WTC11 (cell line): ENCODE results near the gene LRRFIP2. TPM values are rescaled to one million over a fixed set of nuclear protein-coding genes. Genes with fewer than 3 reads are reported as not detected.

ENCODE experiments used
- ATAC-seq: fragments of 200-7000 bp; cut with Tn5 transposase; 2 replicates; pipeline ENCODE4 v1.10.0; 2021; ENCODE audit warnings: mild to moderate bottlenecking, moderate library complexity
- CTCF ChIA-PET: fragments of 300-600 bp; sonication (Branson Sonifier 250); formaldehyde crosslinking; loops from one replicate; lab custom pipeline; 2021; ENCODE audit warnings: antibody characterized with exemption; lab: Charles Lee
- POLR2A ChIA-PET: fragments of 350-600 bp; sonication (Branson Sonifier 250); formaldehyde crosslinking; loops from one replicate; lab custom pipeline; 2021; ENCODE audit warnings: antibody characterized with exemption; lab: Charles Lee
- DNase-seq: peaks from one replicate; pipeline ENCODE4 v3.0.0; 2021; ENCODE audit warnings: low spot score
- H3K27ac Mint-ChIP-seq: 2 replicates; pipeline ENCODE4 v1.8.0; 2021; ENCODE audit warnings: mixed read lengths
- H3K27me3 Mint-ChIP-seq: 2 replicates; pipeline ENCODE4 v1.8.0; 2021; ENCODE audit warnings: low read depth, mild to moderate bottlenecking, moderate library complexity, mixed read lengths
- H3K36me3 Mint-ChIP-seq: 2 replicates; pipeline ENCODE4 v1.8.0; 2021; ENCODE audit warnings: mixed read lengths
- H3K4me1 Mint-ChIP-seq: 2 replicates; pipeline ENCODE4 v1.8.0; 2022; ENCODE audit warnings: mixed read lengths
- H3K4me3 Mint-ChIP-seq: 2 replicates; pipeline ENCODE4 v1.8.0; 2021; ENCODE audit warnings: mild to moderate bottlenecking, moderate library complexity, mixed read lengths
- H3K9me3 Mint-ChIP-seq: 2 replicates; pipeline ENCODE4 v1.8.0; 2021; ENCODE audit warnings: mixed read lengths
- CBFB ChIP-seq: sonication (generic); formaldehyde crosslinking; IDR thresholded peaks from 2 replicates; pipeline ENCODE4 v1.8.1; 2022; ENCODE audit warnings: mild to moderate bottlenecking, low read depth, missing genetic modification reagents
- CREM ChIP-seq: sonication (generic); formaldehyde crosslinking; IDR thresholded peaks from 2 replicates; pipeline ENCODE4 v1.8.1; 2022; ENCODE audit warnings: mild to moderate bottlenecking, missing genetic modification reagents, moderate library complexity
- ELF4 ChIP-seq: sonication (generic); formaldehyde crosslinking; IDR thresholded peaks from 2 replicates; pipeline ENCODE4 v1.8.1; 2022; ENCODE audit warnings: low read depth, mild to moderate bottlenecking, moderate library complexity, missing genetic modification reagents
- EMX1 ChIP-seq: fragments of 250-450 bp; sonication (Bioruptor Pico); IDR thresholded peaks from 2 replicates; pipeline ENCODE4 v1.8.0; 2021; ENCODE audit warnings: mild to moderate bottlenecking
- ESRRA ChIP-seq: sonication (generic); formaldehyde crosslinking; IDR thresholded peaks from 2 replicates; pipeline ENCODE4 v1.8.1; 2022; ENCODE audit warnings: mild to moderate bottlenecking, missing genetic modification reagents, borderline replicate concordance
- FOXJ3 ChIP-seq: sonication (generic); formaldehyde crosslinking; IDR thresholded peaks from 2 replicates; pipeline ENCODE4 v1.9.0; 2021; ENCODE audit warnings: missing genetic modification reagents, mild to moderate bottlenecking, borderline replicate concordance
- FOXP1 ChIP-seq: sonication (generic); formaldehyde crosslinking; IDR thresholded peaks from 2 replicates; pipeline ENCODE4 v1.8.0; 2022; ENCODE audit warnings: missing genetic modification reagents, mild to moderate bottlenecking, moderate library complexity, borderline replicate concordance
- GRHL2 ChIP-seq: fragments of 250-450 bp; sonication (Bioruptor Pico); IDR thresholded peaks from 2 replicates; pipeline ENCODE4 v1.8.0; 2022; ENCODE audit warnings: mild to moderate bottlenecking, moderate library complexity; ENCODE audit not compliant: insufficient replicate concordance, severe bottlenecking
- JUN ChIP-seq: sonication (generic); formaldehyde crosslinking; IDR thresholded peaks from 2 replicates; pipeline ENCODE4 v1.8.0; 2023; ENCODE audit warnings: mild to moderate bottlenecking, missing genetic modification reagents
- PRRX2 ChIP-seq: fragments of 250-450 bp; sonication (Bioruptor Pico); IDR thresholded peaks from 2 replicates; pipeline ENCODE4 v1.8.0; 2021; ENCODE audit warnings: mild to moderate bottlenecking
- SOX15 ChIP-seq: fragments of 250-450 bp; sonication (Bioruptor Pico); IDR thresholded peaks from 2 replicates; pipeline ENCODE4 v1.9.0; 2021; ENCODE audit warnings: mild to moderate bottlenecking
- TCF7 ChIP-seq: sonication (generic); formaldehyde crosslinking; IDR thresholded peaks from 2 replicates; pipeline ENCODE4 v1.8.0; 2022; ENCODE audit warnings: mild to moderate bottlenecking, low read depth, missing genetic modification reagents, moderate library complexity
- total RNA-seq: library from RNA; stranded (reverse); gene quantifications from 3 replicates; pipeline ENCODE4 v1.2.3, GENCODE V29; 2021
- TF ChIP-seq, protein P1 (sequence below): sonication (generic); formaldehyde crosslinking; IDR thresholded peaks from 2 replicates; pipeline ENCODE4 v1.8.0; 2022; ENCODE audit warnings: mild to moderate bottlenecking, missing genetic modification reagents
- TF ChIP-seq, protein P2 (sequence below): sonication (generic); formaldehyde crosslinking; conservative IDR thresholded peaks from 2 replicates; pipeline ENCODE4 v1.8.1; 2023; ENCODE audit warnings: mild to moderate bottlenecking, low read depth, missing genetic modification reagents, moderate library complexity
- TF ChIP-seq, protein P3 (sequence below): sonication (generic); formaldehyde crosslinking; IDR thresholded peaks from 2 replicates; pipeline ENCODE4 v1.8.1; 2022; ENCODE audit warnings: low read depth, mild to moderate bottlenecking, moderate library complexity, missing genetic modification reagents, borderline replicate concordance
- TF ChIP-seq, protein P4 (sequence below): fragments of 250-450 bp; sonication (Bioruptor Pico); IDR thresholded peaks from 2 replicates; pipeline ENCODE4 v1.9.0; 2021; ENCODE audit warnings: mild to moderate bottlenecking
- TF ChIP-seq, protein P5 (sequence below): sonication (generic); formaldehyde crosslinking; IDR thresholded peaks from 2 replicates; pipeline ENCODE4 v1.8.1; 2023; ENCODE audit warnings: mild to moderate bottlenecking, missing genetic modification reagents
- TF ChIP-seq, protein P6 (sequence below): fragments of 200-600 bp; IDR thresholded peaks from 2 replicates; pipeline ENCODE4 v1.8.0; 2022; ENCODE audit warnings: antibody characterized with exemption
- TF ChIP-seq, protein P7 (sequence below): sonication (generic); formaldehyde crosslinking; IDR thresholded peaks from 2 replicates; pipeline ENCODE4 v1.8.1; 2022; ENCODE audit warnings: mild to moderate bottlenecking, missing genetic modification reagents, moderate library complexity, borderline replicate concordance
- TF ChIP-seq, protein P8 (sequence below): fragments of 250-450 bp; sonication (Bioruptor Pico); IDR thresholded peaks from 2 replicates; pipeline ENCODE4 v1.9.0; 2021; ENCODE audit warnings: mild to moderate bottlenecking

The LRRFIP2 gene
- total RNA-seq, 1 experiment from 2014 or later: 23.7 TPM

DNA sequence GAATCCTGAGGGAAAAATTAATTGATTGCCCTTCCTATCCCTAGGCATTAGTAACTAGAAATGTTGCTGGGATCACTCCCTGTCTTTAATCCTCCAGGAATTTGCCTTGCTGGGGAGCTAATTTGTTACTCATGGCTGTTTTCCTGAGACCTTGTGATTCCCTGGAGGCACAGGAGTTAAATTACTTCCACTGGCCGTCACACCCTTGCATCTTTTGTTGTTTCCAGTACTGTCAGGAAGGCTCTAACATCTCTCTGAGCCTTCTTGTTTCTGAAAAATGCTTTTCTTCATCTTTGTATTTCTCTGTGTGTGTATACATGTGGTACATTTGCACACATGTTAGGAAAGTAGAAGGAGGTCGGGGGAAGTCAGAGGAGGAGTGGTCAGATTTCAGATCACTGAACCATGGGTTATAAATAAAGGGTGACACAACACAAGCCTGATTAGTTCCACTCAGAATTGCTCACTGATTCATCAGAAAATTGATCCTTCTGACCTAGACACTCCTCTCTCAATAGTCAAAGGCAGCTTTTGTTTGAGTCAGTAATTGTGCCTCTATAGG lies 23.5 kb upstream of the LRRFIP2 start:
- peaks cover 6% of the 10 kb centered on the region; the same call in 1 of the 2 replicates for H3K4me1 Mint-ChIP-seq
- no peaks in the 10 kb centered on the region; the same call in 1 of the 2 replicates for H3K27me3 Mint-ChIP-seq
- no peaks in the 10 kb centered on the region for H3K36me3 Mint-ChIP-seq
- CTCF ChIA-PET: interaction anchor here (0.6 kb wide), 1 partner anchor 569 kb away, joined by 3 read pairs; no protein-coding TSS in a partner anchor
- H3K27ac Mint-ChIP-seq: no peak overlapping the region
- POLR2A ChIA-PET: no interaction called here
- no peak for TF ChIP-seq SOX15 (CRISPR knock-in tag)
- no peak for TF ChIP-seq CBFB (CRISPR knock-in tag)
- no peak for TF ChIP-seq EMX1
- TF ChIP-seq FOXJ3 (CRISPR knock-in tag): no peak
- TF ChIP-seq, protein P1, sequence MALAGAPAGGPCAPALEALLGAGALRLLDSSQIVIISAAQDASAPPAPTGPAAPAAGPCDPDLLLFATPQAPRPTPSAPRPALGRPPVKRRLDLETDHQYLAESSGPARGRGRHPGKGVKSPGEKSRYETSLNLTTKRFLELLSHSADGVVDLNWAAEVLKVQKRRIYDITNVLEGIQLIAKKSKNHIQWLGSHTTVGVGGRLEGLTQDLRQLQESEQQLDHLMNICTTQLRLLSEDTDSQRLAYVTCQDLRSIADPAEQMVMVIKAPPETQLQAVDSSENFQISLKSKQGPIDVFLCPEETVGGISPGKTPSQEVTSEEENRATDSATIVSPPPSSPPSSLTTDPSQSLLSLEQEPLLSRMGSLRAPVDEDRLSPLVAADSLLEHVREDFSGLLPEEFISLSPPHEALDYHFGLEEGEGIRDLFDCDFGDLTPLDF (CRISPR knock-in tag): no peak
- TF ChIP-seq, protein P2, sequence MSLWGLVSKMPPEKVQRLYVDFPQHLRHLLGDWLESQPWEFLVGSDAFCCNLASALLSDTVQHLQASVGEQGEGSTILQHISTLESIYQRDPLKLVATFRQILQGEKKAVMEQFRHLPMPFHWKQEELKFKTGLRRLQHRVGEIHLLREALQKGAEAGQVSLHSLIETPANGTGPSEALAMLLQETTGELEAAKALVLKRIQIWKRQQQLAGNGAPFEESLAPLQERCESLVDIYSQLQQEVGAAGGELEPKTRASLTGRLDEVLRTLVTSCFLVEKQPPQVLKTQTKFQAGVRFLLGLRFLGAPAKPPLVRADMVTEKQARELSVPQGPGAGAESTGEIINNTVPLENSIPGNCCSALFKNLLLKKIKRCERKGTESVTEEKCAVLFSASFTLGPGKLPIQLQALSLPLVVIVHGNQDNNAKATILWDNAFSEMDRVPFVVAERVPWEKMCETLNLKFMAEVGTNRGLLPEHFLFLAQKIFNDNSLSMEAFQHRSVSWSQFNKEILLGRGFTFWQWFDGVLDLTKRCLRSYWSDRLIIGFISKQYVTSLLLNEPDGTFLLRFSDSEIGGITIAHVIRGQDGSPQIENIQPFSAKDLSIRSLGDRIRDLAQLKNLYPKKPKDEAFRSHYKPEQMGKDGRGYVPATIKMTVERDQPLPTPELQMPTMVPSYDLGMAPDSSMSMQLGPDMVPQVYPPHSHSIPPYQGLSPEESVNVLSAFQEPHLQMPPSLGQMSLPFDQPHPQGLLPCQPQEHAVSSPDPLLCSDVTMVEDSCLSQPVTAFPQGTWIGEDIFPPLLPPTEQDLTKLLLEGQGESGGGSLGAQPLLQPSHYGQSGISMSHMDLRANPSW: no peak
- no peak for TF ChIP-seq GRHL2 (CRISPR knock-in tag)
- no peak for TF ChIP-seq ELF4 (CRISPR knock-in tag)
- TF ChIP-seq CREM: no peak
- TF ChIP-seq, protein P3, sequence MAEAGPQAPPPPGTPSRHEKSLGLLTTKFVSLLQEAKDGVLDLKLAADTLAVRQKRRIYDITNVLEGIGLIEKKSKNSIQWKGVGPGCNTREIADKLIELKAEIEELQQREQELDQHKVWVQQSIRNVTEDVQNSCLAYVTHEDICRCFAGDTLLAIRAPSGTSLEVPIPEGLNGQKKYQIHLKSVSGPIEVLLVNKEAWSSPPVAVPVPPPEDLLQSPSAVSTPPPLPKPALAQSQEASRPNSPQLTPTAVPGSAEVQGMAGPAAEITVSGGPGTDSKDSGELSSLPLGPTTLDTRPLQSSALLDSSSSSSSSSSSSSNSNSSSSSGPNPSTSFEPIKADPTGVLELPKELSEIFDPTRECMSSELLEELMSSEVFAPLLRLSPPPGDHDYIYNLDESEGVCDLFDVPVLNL (CRISPR knock-in tag): no peak
- TF ChIP-seq, protein P4, sequence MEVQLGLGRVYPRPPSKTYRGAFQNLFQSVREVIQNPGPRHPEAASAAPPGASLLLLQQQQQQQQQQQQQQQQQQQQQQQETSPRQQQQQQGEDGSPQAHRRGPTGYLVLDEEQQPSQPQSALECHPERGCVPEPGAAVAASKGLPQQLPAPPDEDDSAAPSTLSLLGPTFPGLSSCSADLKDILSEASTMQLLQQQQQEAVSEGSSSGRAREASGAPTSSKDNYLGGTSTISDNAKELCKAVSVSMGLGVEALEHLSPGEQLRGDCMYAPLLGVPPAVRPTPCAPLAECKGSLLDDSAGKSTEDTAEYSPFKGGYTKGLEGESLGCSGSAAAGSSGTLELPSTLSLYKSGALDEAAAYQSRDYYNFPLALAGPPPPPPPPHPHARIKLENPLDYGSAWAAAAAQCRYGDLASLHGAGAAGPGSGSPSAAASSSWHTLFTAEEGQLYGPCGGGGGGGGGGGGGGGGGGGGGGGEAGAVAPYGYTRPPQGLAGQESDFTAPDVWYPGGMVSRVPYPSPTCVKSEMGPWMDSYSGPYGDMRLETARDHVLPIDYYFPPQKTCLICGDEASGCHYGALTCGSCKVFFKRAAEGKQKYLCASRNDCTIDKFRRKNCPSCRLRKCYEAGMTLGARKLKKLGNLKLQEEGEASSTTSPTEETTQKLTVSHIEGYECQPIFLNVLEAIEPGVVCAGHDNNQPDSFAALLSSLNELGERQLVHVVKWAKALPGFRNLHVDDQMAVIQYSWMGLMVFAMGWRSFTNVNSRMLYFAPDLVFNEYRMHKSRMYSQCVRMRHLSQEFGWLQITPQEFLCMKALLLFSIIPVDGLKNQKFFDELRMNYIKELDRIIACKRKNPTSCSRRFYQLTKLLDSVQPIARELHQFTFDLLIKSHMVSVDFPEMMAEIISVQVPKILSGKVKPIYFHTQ (CRISPR knock-in tag): no peak
- no peak for TF ChIP-seq TCF7
- no peak for TF ChIP-seq FOXP1 (CRISPR knock-in tag)
- TF ChIP-seq, protein P5, sequence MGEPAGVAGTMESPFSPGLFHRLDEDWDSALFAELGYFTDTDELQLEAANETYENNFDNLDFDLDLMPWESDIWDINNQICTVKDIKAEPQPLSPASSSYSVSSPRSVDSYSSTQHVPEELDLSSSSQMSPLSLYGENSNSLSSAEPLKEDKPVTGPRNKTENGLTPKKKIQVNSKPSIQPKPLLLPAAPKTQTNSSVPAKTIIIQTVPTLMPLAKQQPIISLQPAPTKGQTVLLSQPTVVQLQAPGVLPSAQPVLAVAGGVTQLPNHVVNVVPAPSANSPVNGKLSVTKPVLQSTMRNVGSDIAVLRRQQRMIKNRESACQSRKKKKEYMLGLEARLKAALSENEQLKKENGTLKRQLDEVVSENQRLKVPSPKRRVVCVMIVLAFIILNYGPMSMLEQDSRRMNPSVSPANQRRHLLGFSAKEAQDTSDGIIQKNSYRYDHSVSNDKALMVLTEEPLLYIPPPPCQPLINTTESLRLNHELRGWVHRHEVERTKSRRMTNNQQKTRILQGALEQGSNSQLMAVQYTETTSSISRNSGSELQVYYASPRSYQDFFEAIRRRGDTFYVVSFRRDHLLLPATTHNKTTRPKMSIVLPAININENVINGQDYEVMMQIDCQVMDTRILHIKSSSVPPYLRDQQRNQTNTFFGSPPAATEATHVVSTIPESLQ: no peak
- ATAC-seq: no peak
- DNase-seq: no peak
- peaks cover 6% of the 10 kb centered on the region for H3K9me3 Mint-ChIP-seq
- H3K4me3 Mint-ChIP-seq: no peak overlapping the region

DNA sequence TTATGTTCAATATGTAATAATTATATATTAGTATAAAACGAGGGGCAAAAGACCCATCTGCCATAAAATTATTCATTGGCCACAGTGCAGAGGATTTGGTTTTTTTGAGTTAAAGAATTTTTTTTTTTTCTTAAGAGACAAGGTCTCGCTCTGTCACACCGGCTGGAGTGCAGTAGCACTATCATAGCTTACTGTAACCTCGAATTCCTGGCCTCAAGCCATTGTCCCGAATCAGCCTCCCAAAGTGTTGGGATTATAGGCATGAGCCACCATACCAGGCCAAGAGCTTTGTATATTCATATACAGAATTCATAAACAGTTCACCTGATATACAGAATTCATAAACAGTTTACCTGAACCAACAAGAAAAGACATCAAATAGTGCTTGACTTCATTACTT lies 20.2 kb upstream of the LRRFIP2 start:
- POLR2A ChIA-PET: interaction anchor here (0.6 kb wide), 1 partner anchor 470 kb away, joined by 7 read pairs; no protein-coding TSS in a partner anchor
- DNase-seq (no peak), ATAC-seq (no peak)
- Mint-ChIP-seq H3K4me1 (peaks cover 6% of the 10 kb centered on the region; the same call in 1 of the 2 replicates), H3K9me3 (peaks cover 6% of the 10 kb centered on the region), H3K27ac (no peak overlapping the region), H3K27me3 (no peaks in the 10 kb centered on the region; the same call in 1 of the 2 replicates), H3K36me3 (no peaks in the 10 kb centered on the region), H3K4me3 (no peak overlapping the region)
- CTCF ChIA-PET: no interaction called here
- TF ChIP-seq ESRRA (CRISPR knock-in tag) (no peak), PRRX2 (CRISPR knock-in tag) (no peak), JUN (CRISPR knock-in tag) (no peak), FOXP1 (CRISPR knock-in tag) (no peak)
- TF ChIP-seq, protein P6, sequence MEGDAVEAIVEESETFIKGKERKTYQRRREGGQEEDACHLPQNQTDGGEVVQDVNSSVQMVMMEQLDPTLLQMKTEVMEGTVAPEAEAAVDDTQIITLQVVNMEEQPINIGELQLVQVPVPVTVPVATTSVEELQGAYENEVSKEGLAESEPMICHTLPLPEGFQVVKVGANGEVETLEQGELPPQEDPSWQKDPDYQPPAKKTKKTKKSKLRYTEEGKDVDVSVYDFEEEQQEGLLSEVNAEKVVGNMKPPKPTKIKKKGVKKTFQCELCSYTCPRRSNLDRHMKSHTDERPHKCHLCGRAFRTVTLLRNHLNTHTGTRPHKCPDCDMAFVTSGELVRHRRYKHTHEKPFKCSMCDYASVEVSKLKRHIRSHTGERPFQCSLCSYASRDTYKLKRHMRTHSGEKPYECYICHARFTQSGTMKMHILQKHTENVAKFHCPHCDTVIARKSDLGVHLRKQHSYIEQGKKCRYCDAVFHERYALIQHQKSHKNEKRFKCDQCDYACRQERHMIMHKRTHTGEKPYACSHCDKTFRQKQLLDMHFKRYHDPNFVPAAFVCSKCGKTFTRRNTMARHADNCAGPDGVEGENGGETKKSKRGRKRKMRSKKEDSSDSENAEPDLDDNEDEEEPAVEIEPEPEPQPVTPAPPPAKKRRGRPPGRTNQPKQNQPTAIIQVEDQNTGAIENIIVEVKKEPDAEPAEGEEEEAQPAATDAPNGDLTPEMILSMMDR: no peak
- TF ChIP-seq, protein P7, sequence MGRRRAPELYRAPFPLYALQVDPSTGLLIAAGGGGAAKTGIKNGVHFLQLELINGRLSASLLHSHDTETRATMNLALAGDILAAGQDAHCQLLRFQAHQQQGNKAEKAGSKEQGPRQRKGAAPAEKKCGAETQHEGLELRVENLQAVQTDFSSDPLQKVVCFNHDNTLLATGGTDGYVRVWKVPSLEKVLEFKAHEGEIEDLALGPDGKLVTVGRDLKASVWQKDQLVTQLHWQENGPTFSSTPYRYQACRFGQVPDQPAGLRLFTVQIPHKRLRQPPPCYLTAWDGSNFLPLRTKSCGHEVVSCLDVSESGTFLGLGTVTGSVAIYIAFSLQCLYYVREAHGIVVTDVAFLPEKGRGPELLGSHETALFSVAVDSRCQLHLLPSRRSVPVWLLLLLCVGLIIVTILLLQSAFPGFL (CRISPR knock-in tag): no peak
- TF ChIP-seq, protein P8, sequence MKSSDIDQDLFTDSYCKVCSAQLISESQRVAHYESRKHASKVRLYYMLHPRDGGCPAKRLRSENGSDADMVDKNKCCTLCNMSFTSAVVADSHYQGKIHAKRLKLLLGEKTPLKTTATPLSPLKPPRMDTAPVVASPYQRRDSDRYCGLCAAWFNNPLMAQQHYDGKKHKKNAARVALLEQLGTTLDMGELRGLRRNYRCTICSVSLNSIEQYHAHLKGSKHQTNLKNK (CRISPR knock-in tag): no peak
